HG03520 (cell line): Measurements from ENCODE around the gene HOXD1.

Source experiments
- ATAC-seq: cut with Tn5 transposase; IDR thresholded peaks from one replicate; pipeline ENCODE4 v1.9.1; 2021; ENCODE audit warnings: mild to moderate bottlenecking, moderate library complexity; ENCODE audit not compliant: unreplicated experiment

The HOXD1 gene

GRCh38 chr2:176187899-176188773, at the start of gene HOXD1:
Gene HOXD1 (plus strand): TSS chr2:176188668. CDS start chr2:176188802, 134 bp downstream.
- no peak for ATAC-seq

- ATAC-seq = no peak
Observed at GRCh38 chr2:176138923-176139660, 49.4 kb upstream of the HOXD1 start.

- no peak for ATAC-seq
Observed at GRCh38 chr2:176139661-176140512, 48.6 kb upstream of the HOXD1 start.

GRCh38 chr2:176140513-176141317, 47.8 kb upstream of the HOXD1 start:
- ATAC-seq = peak; percentile 87

- ATAC-seq = no peak
Observed at GRCh38 chr2:176142281-176142680, 46.2 kb upstream of the HOXD1 start.

- ATAC-seq = no peak
Observed at GRCh38 chr2:176145085-176145969, 43.1 kb upstream of the HOXD1 start.

GRCh38 chr2:176146101-176146500, 42.4 kb upstream of the HOXD1 start:
- ATAC-seq = no peak

- ATAC-seq = no peak
Observed at GRCh38 chr2:176146645-176147044, 41.8 kb upstream of the HOXD1 start.

- no peak for ATAC-seq
Observed at GRCh38 chr2:176147210-176147799, 41.2 kb upstream of the HOXD1 start.

- ATAC-seq = no peak
Observed at GRCh38 chr2:176147800-176148496, 40.5 kb upstream of the HOXD1 start.

- ATAC-seq = no peak
Observed at GRCh38 chr2:176148751-176149421, 39.6 kb upstream of the HOXD1 start.

GRCh38 chr2:176149481-176149938, 39.0 kb upstream of the HOXD1 start:
- ATAC-seq = no peak

- ATAC-seq = no peak
Observed at GRCh38 chr2:176149939-176150583, 38.4 kb upstream of the HOXD1 start.

GRCh38 chr2:176150584-176151441, 37.7 kb upstream of the HOXD1 start:
- ATAC-seq = no peak

- ATAC-seq = no peak
Observed at GRCh38 chr2:176151442-176152287, 36.8 kb upstream of the HOXD1 start, which contains the start of gene HOXD4. Gene HOXD4 (plus strand): TSS chr2:176151550. CDS start chr2:176151634, 84 bp downstream.
